DMS 273 treated with DMSO at 0.1 percent for 48 hours (cell line): Measurements from ENCODE around the gene TMEM181.
"Not testable (repeated sequence)": the region's sequence is repeated elsewhere in the genome, so short reads cannot be mapped to it uniquely, and the experiment has no call there.

Source experiments
- DNase-seq: peaks from one replicate; lab custom pipeline; 2025; lab: John Stamatoyannopoulos, UW

The TMEM181 gene

GRCh38 chr6:158663625-158664165 is 103.8 kb downstream of the TMEM181 start:
- DNase-seq: no peak

DNA sequence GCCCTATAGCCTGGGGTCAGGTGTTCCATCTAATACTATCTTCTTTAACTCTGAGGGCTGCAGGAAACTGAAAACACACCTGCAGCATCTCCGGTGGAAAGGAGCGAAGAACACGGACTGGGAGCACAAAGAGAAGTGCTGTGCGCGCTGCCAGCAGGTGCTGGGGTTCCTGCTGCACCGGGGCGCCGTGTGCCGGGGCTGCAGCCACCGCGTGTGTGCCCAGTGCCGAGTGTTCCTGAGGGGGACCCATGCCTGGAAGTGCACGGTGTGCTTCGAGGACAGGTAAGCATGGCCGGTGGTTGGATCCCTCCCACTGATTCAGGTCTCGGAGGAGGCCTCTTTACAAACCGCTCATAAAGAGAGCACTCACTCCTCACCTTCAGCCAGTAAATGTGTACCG is 105.4 kb downstream of the TMEM181 start:
- DNase-seq: no peak

DNA sequence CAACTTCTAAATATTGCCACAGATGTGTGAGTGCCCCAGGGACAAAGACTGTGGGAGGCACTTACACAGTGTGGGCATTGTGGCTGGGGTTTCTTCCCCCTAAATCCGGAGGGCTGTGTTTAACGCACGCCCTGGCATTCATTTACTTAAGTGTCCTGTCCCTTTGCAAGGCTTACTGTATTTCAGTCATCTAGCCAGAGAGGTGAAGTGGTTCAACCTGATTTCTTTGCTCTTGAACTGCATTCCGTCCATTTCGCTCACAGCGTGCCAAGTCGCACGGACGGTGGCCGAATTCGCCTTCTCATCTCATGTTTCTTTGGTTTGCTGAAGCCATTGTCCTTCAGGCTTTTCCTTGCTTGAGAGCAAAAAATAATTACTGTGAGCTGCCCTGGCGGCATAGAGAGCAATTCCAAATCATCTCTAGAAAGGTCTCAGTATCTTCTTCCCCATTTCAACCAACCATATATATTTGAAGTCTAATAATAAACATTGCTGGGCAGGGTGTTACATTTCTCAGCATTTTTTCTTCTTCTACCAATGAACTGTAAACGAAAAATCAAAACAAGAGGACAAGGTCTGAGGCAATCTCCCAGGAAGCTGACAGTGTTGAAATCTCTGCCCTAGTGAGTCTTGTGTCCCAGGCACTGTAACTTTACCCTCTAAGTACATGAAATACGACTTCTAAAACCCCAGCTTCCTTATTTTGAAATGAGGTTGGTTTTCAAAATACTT is 106.9 kb downstream of the TMEM181 start:
- DNase-seq: no peak

DNA sequence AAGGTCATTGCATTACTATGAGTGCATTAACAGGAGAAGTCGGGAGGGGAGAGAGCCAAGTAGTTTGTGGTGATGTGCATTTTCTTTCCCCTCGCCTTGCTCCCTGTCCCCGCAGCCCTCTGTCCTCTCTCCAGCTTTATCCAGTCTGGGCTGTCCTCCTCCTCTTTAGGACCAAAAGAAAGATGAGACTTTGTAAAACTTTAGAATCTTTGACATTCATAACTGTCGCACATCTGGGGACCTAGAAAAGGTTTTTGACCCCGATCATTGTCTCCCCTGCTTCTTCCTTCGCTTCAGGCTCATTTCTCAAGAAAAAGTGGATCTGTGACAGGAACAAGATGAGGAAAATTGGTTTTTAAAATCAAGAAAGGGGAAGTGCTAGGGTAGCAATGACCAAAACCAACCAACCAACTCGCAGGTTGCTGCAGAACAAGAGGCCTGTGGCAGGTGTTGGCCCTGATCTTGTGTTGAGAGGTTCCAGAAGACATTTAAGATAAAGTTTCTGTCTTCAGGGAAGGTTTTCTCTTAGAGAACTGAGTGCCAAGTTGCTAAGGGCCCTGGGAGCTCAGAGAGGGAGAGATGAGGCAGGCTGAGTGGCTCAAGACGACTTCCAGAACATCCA is 107.6 kb downstream of the TMEM181 start:
- no peak for DNase-seq

DNA sequence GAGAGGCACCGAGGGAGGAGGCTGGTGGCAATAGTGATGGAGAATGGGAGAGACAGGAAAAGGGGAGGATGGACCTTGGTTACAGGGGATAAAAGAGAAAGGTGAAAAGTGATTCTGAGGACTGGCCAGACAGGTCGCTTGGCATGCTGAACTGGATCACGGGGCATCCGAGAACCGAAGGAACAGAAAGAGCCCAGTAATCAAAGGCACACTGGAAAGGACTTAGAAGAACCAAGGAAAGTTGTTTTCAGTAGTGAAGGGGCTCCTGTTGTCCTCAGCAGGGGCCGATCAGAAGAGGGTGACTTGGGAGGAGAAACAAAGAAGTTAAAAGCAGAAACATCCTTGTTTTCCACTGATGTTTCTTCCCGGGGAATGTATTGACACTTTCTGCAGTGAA is 108.8 kb downstream of the TMEM181 start:
- no peak for DNase-seq

DNA sequence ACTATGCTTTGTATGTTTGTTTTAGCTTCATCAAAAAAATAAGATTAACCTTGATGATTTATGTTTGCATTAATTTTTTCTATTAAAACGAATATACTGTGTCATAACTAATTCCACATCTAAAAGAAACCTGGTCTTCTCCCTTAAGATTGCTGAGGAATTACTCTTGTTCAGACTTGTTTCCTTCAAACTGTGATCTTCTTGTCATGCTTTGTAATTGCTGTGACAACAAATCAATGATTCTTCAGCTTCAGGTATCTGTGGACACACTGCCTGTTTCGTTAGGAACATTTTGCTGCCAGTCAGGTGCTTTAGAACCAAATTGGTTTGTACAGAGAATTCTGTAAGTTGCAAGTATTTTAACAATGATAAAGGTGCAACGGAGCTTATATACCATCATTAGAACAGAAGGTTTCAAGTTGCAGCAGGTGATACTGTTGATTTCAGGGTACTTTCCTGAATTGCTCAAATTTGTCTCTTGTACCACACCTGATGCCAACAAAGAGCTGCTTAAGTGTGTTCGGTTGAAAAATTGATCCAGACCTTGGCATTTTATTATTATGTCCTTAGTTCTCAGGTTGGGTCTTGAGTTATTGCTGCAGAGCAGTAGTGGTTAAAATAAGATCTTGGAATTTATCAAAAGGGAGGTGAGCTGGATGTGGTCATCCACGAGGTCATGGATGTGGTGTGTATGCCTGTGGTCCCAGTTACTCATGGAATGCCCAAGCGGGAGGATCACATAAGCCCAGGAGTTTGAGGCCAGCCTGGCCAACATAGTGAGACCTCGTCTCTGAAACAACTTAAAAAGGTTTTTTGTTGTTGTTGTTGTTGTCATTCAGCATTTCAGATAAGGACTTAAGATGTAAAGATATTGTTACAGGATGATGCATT is 109.5 kb downstream of the TMEM181 start:
- DNase-seq: no peak

GRCh38 chr6:158672119-158672518 is 112.2 kb downstream of the TMEM181 start:
- not testable (repeated sequence) for DNase-seq

- no peak for DNase-seq
Measured at GRCh38 chr6:158672726-158673125, 112.8 kb downstream of the TMEM181 start.

DNA sequence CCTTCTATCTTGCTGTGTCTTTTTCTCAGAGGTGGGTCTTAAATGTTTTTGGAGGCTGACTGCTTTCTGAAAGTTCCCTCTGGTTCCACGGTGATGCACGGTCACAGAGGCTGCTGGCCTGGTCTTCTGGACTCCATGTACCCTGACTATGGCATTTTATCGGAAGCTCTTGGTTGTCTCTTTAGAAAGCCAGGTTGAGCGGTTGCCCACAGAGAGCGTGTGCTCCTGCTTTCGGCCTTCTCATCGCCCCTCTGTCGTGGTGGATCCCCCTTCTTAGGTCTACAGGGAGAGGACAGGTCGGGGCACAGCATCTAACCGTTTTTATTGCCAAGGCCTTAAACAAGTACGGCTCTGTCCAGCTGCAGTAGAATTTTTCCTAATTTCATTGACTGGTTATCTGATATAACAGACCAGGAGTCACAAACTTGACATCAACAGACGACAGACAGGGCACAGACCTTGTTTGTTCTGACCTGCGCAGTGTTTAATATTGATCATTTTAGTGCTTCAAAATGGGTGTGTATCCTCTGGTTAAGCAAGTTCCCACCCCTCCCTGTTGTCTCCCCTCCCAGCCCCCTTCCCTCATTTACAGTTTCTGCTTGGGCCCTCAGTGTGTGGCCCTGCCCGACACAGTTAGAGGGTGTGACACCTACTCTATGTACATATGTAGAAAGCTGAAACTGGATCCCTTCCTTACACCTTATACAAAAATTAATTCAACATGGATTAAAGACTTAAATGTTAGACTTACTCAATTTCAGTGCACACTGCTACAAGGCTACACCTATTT is 114.6 kb downstream of the TMEM181 start:
- DNase-seq: no peak

GRCh38 chr6:158677094-158677493 is 117.2 kb downstream of the TMEM181 start:
- DNase-seq: not testable (repeated sequence)

GRCh38 chr6:158677906-158678578 is 118.2 kb downstream of the TMEM181 start:
- DNase-seq: no peak

- no peak for DNase-seq
Measured at GRCh38 chr6:158680015-158680414, 120.1 kb downstream of the TMEM181 start.

- DNase-seq: no peak
Measured at GRCh38 chr6:158680481-158680880, 120.6 kb downstream of the TMEM181 start.

GRCh38 chr6:158684311-158684710 is 124.4 kb downstream of the TMEM181 start:
- DNase-seq: no peak

DNA sequence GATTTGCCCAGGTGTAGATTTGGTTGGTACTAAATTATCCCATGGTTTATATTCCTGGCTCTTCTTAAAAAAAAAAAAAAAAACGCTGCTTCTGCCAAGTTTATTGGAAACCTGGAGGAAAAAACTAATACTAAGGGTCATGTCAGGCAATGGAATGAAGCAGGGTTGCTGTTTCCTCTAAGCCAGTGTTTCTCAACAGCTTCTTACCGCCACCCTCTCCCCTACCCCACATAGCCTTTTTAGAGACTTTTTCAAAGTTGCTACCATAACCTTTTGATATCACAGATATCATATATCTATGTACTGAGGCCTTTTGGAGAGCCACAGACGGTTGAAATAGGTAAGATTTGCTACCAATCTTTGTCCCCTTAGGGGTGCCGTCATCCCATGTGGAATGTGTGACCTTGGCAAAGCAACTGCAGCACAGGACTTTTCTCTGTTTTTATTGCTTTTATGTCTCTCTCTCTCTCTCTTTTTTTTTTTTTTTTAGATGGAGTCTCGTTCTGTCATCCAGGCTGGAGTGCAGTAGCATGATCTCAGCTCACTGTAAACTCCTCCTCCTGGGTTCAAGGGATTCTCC is 124.9 kb downstream of the TMEM181 start:
- no peak for DNase-seq
